ENCODE data around the gene CDKN1A.
A peak's percentile ranks its signal among the peaks of the same experiment; 100 is the strongest.

Gene CDKN1A

GRCh38 chr6:36663504-36664446 lies 14.7 kb upstream of the CDKN1A start:
- no peak overlapping the region for H3K4me3 ChIP-seq (ENCODE audit: low read depth, low read length)
- TF ChIP-seq CTCF (conservative IDR thresholded peaks at IDR 0.05; ENCODE audit: low read depth, low read length) = no peak
- DNase-seq (ENCODE audit: low read depth) = no peak

DNA sequence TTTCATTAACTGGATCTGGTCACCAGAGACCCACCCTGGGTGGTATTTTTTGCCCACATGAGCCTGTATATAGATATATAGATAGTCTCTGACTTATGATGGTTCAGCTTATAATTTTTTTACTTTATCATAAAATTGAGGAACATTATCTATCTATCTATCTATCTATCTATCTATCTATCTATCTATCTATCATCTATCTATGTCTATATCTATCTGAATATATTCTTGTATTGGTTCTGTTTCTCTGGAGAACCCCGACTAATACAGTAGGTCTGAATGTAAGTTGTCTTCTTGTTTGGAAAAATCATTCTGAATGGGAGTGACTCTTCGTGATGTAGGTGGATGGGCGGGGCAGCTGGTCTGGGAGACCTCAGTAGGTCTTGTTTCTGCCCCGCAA lies 13.3 kb upstream of the CDKN1A start:
- no peak overlapping the region for H3K4me3 ChIP-seq (ENCODE audit: low read depth, low read length)
- TF ChIP-seq CTCF (conservative IDR thresholded peaks at IDR 0.05; ENCODE audit: low read depth, low read length) = no peak
- DNase-seq (ENCODE audit: low read depth) = no peak

DNA sequence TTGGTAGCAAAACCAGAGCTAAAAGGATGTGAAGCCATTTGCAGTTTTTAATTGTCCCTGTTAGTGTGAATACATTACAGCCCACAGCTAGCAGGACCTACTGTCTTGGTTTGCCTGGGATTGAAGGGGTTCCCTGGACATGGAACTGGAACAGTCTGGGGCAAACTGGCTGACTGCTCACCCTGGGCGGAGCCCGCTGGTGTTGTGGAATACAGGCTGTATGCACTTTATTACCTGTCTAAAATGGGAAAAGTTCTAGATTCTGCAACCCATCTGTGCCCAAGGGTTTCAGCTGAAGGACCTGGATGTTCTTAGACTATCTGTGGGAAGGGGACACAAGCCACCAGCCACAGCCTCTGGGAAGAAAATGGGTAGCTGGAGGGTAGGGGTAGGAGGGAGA lies 12.2 kb upstream of the CDKN1A start:
- DNase-seq (ENCODE audit: low read depth) = no peak
- no peak overlapping the region for H3K4me3 ChIP-seq (ENCODE audit: low read depth, low read length)
- TF ChIP-seq CTCF (conservative IDR thresholded peaks at IDR 0.05; ENCODE audit: low read depth, low read length) = no peak

DNA sequence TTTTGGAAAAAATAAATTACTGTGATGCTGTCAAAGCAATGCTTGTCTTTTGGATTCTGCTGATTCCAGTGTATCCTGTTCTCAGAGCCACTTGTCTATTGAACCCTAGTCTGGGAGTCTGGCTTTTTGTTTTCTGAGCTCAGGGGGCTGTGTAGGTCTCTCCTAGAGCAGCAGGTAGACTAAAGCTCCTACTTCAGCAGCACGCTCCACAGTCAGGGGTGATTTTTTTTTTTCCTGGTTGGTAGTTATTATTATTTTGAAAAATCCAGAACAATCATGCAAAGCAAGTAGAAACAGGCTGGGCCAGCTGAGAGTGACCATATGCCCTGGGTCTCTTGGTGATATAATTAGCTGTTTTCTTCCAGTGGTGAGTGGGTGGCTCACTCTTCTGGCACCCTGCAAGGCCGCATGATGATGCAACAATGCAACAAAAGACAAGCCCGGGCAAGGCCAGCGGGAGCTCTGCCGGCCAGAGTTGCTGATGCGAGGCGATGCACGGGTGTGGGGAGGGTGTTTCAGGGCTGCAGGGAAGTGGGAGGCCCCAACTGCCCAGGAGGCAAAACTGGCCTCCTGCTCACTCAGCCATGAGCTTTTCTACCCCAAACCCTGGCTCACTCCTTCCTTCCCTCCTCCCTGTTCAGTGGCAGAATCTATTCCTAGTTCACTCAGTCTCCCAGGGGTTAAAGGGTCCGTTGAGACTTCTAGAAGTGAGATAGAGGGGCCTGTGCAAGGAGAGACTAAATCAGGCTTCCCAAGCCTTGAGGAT lies 11.5 kb upstream of the CDKN1A start:
- peak; percentile 11 for TF ChIP-seq CTCF (conservative IDR thresholded peaks at IDR 0.05; ENCODE audit: low read depth, low read length)
- no peak overlapping the region for H3K4me3 ChIP-seq (ENCODE audit: low read depth, low read length)
- DNase-seq (ENCODE audit: low read depth) = peak; percentile 97

DNA sequence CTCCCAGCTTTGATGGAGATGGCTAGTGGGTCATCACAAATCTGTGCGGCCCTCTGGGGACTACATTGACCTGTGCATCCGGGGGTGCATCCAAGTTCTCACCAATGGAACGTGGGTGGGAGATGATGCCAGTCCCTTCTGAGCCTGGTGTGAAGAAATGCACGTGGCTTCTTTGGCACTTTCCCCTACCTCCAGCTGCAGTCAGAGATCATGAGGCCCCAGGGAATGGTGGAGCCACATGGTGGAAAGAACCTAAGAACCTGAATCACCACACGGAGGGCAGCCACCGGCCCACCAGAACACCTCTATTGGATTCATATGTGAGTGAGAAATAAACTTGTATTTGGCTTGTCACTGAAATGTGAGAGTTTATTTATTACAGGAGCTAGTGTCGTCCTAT lies 9.9 kb upstream of the CDKN1A start:
- H3K4me3 ChIP-seq (ENCODE audit: low read depth, low read length) = no peak overlapping the region
- no peak for TF ChIP-seq CTCF (conservative IDR thresholded peaks at IDR 0.05; ENCODE audit: low read depth, low read length)
- no peak for DNase-seq (ENCODE audit: low read depth)

DNA sequence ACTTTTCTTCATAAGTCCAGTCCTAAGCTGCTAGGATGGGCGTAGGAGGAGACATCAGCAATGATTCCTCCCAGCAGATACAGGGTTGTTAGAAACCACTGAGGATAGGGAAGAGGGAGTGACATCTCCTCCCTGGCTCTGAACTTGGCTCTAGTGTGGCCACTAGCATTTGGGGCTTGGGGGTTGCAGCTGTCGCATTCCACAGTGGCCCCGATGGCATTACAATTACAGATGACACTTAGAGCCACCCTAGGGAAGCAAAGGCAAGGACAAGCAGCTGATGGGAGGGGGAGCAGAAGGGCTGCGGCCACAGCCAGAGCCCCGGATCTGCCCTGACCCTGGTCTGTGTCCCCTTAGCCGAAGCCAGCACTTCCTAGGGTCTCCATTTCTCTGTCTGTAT lies 9.5 kb upstream of the CDKN1A start:
- H3K4me3 ChIP-seq (ENCODE audit: low read depth, low read length) = no peak overlapping the region
- no peak for TF ChIP-seq CTCF (conservative IDR thresholded peaks at IDR 0.05; ENCODE audit: low read depth, low read length)
- no peak for DNase-seq (ENCODE audit: low read depth)

All from choroid plexus epithelial cell (primary cell).